Mucosa of rectum (tissue), 2 donors: ENCODE measurements around the gene CYFIP2.

Experiments
- H3K27ac ChIP-seq, 2 donors: one replicate each; pipeline ENCODE4 v1.7.0; 2013; ENCODE audit warnings: inconsistent platforms in 2 of 2, low read depth in 2 of 2, low read length in 2 of 2
- H3K27me3 ChIP-seq, 2 donors: one replicate each; pipeline ENCODE4 v1.7.0; 2013; ENCODE audit warnings: low read length in 2 of 2; ENCODE audit not compliant: control insufficient read depth in 2 of 2, insufficient read depth in 2 of 2
- H3K36me3 ChIP-seq, 2 donors: one replicate each; pipeline ENCODE4 v1.7.0; 2013; ENCODE audit warnings: low read length in 2 of 2; ENCODE audit not compliant: control insufficient read depth in 2 of 2, insufficient read depth in 2 of 2
- H3K4me1 ChIP-seq, 2 donors: one replicate each; pipeline ENCODE4 v1.7.0; 2013; ENCODE audit warnings: low read length in 2 of 2, mild to moderate bottlenecking in 1 of 2; ENCODE audit not compliant: control insufficient read depth in 2 of 2, insufficient read depth in 2 of 2
- H3K4me3 ChIP-seq, 2 donors: one replicate each; pipeline ENCODE4 v1.7.0; 2013; ENCODE audit warnings: low read length in 2 of 2
- H3K9ac ChIP-seq, 2 donors: one replicate each; pipeline ENCODE4 v1.7.0; 2013; ENCODE audit warnings: low read length in 2 of 2, low read depth in 1 of 2, mild to moderate bottlenecking in 1 of 2
- H3K9me3 ChIP-seq, 2 donors: one replicate each; pipeline ENCODE4 v1.7.0; 2013; ENCODE audit warnings: low read length in 2 of 2; ENCODE audit not compliant: control insufficient read depth in 2 of 2
- donor health status: healthy.
- donor health status: Normal muscosa, but diverticular disease.

The CYFIP2 gene

DNA sequence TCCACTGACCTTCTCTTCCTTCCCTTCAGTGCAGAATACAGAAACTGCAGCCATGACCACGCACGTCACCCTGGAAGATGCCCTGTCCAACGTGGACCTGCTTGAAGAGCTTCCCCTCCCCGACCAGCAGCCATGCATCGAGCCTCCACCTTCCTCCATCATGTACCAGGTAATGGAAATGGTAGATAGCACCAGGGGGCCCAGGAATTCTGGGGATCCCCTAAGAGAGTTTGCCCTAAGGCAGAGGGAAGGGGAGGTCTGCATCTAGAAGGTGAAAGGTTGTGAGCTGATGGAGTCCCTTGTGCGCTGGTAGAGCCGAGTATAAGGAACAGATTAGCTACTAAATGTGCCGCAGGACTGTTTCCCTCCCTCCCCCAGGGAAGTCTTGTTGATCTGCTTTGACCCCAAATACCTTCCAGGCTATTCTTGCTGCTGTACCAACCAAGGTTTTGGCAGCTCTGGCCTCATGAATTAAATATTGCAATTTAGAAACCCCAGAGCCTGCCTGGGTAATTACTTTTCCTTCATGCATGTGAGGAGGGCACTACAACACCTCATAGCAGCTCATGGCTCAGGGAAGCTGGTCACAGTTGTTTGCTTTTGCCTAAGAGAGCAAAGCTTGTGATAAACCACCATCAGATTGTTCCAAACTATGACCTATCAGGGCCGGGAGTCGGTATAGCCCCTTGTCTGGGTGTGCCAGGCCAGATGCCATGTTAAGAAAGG lies 19.6 kb downstream of the CYFIP2 start:
- H3K9ac ChIP-seq, result no peak overlapping the region
- H3K27ac ChIP-seq, result no peak overlapping the region
- peaks cover 4 to 15% of the 10 kb centered on the region in 2 donors for H3K36me3 ChIP-seq
- H3K4me1 ChIP-seq, result peaks cover 0 to 3% of the 10 kb centered on the region in 2 donors
- no peaks in the 10 kb centered on the region for H3K27me3 ChIP-seq
- no peak overlapping the region for H3K4me3 ChIP-seq
- no peaks in the 10 kb centered on the region for H3K9me3 ChIP-seq

DNA sequence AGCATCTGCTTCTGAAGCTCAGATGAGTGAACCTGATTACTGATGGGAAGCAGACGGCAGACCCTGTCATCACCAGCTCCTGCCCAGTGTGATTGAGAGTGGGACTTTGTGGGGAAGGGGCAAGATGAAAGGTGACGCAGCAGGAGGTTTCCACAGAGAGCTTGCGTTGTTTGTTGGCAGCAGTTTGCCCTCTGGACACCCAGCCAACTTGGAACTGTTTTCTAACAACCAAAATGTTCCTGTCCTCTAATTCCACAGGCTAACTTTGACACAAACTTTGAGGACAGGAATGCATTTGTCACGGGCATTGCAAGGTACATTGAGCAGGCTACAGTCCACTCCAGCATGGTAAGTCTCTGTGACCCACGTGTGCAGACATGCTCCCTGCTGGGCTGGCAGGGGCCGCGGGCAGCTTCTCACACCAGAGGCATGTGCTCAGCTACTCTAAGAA lies 20.9 kb downstream of the CYFIP2 start:
- H3K4me1 ChIP-seq, result peaks cover 5 to 8% of the 10 kb centered on the region in 2 donors
- no peak overlapping the region for H3K27ac ChIP-seq
- no peaks in the 10 kb centered on the region for H3K27me3 ChIP-seq
- H3K36me3 ChIP-seq, result peaks cover 4 to 15% of the 10 kb centered on the region in 2 donors
- no peak overlapping the region for H3K4me3 ChIP-seq
- H3K9me3 ChIP-seq, result no peaks in the 10 kb centered on the region
- no peak overlapping the region for H3K9ac ChIP-seq

DNA sequence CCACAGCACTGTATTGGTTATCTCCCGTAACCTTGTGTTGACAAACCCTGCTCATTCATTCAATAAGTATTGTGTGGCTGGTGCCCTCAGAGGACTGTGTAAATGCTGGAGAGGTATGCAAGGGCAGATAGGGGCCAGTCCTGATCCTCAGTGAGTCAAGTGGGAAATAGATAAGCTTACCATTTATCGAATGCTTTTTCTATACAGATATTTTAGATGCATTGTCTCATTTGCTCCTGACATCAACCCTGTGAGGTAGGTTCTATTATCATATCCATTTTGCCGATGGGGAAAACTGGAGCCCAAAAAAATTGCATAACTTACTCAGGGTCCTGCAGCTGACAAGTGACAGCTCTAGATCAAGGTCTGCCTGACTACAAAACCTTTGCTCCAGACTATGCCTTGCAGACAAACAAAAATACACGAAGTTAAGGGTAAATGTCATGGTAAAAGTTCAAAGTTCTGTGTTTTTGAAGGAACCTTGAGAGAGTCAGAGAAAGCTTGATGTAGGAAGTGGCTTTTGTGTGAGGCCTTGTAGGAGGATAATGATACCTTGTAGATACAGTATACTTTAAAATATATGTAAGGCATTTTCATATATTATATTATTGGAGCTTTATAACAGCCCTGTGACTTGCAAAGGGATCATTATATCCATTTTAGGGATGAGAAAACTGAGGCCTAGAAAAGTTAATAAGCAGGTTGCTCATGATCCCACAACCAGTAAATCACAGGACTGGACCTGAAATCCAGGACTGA lies 22.7 kb downstream of the CYFIP2 start:
- H3K27ac ChIP-seq, result no peak overlapping the region
- no peak overlapping the region for H3K9ac ChIP-seq
- H3K27me3 ChIP-seq, result no peaks in the 10 kb centered on the region

DNA sequence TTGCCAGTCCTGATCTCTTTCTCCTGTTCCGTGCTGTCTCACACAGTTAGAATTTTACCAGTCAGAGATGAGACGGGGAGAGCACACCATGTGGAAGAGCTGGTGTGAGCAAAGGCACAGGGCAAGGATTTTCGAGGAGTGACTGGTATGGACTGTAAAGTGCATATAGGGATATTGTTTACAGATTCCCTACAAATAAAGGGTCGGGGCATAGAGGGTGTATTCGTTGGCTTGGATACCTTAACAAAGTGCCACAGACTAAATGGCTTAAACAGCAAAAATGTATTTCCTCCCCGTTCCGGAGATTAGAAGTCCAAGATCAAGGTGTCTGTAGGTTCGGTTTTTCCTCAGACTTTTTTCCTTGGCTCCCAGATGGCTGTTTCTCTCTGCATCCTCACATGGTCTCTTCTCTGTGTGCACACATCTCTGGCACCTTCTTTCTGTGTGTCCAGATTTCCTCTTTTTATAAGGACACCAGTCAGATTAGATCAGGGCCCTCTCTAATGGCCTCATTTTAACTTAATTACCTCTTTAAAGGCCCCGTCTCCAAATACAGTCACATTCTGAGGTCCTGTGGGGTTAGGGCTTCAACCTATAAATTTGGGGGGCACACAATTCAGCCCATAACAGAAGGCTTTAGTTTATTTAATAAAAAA lies 23.4 kb downstream of the CYFIP2 start:
- H3K27ac ChIP-seq, result no peak overlapping the region
- no peaks in the 10 kb centered on the region for H3K27me3 ChIP-seq
- peaks cover 5% of the 10 kb centered on the region in 2 donors for H3K4me1 ChIP-seq
- peaks cover 4 to 15% of the 10 kb centered on the region in 2 donors for H3K36me3 ChIP-seq
- no peaks in the 10 kb centered on the region for H3K9me3 ChIP-seq
- no peak overlapping the region for H3K9ac ChIP-seq
- no peak overlapping the region for H3K4me3 ChIP-seq

More for the DNA sequence above, 22.7 kb downstream of the CYFIP2 start:
- Histone ChIP-seq H3K4me3 (no peak overlapping the region), H3K36me3 (peaks cover 4 to 15% of the 10 kb centered on the region in 2 donors), H3K9me3 (no peaks in the 10 kb centered on the region), H3K4me1 (peaks cover 5% of the 10 kb centered on the region in 2 donors)

DNA sequence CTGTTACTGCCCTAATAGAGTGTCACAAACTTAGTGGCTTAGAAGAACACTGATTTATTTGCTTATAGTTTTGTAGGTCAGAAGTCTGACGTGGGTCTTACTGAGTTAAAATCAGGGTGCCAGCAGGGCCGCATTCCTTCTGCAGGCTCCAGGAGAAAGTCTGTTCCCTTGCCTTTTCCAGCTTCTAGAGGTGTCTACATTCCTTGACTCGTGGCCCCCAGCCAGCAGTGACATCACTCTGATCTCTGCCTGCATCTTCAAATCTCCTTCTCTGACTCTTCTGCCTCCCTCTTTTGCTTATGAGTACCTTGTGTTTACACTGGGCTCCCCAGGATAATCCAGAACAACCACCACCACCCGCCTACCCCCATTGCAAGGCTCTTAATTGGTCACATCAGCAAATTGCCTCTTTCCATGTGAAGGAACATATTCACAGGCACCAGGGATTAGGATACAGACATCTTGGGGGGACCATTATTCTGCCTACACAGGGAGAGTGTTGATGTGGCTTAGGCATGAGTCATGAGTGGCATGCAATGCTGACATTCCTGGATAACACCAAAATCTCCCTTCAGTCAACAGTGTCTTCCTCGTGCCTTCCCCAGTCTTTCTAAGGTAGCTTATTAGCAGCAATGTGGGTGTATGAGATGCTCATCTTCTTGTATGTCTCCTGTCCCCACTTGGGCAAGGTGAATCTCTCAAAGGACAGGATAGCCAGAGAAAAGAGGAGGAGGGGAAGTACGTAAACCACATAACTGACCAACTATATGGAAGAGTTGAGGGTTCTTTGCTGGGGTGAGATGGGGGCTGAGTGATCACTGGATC lies 24.4 kb downstream of the CYFIP2 start:
- peaks cover 5% of the 10 kb centered on the region in 2 donors for H3K4me1 ChIP-seq
- no peaks in the 10 kb centered on the region for H3K9me3 ChIP-seq
- H3K27ac ChIP-seq, result no peak overlapping the region
- H3K4me3 ChIP-seq, result no peak overlapping the region
- H3K36me3 ChIP-seq, result peaks cover 4 to 15% of the 10 kb centered on the region in 2 donors
- no peak overlapping the region for H3K9ac ChIP-seq
- no peaks in the 10 kb centered on the region for H3K27me3 ChIP-seq

DNA sequence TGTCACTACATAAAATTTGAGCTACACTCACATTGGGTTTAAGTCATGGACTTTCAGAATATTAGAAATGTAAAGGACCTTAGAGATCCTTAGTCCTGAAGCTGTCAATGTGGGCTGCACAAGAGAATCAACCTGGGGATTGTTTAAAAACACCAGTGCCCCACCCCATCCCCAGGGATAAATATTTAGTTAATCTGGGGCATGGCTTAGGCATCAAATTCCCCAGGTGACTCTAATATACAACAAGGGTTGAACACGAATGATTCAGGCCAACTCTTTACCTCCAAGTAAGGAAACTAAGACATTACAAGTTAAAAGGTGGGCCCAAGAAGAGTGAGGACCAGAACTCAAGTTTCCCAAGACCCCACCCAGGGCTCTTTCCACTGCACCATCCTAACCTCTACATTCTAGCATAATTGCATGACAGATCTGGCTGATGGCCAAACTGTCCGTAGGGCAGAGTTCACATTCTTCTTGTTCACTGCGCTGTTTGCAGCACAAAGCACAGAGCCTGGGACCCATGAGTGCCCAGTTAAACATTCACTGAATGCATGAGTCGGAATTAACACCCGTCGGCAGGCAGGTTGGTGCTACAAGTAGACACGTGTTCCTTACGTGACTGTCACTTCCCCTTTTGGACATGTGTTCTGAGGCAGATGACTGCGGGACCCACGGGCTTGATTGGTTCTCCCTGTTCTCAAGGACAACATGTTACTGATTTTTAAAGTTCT lies 25.2 kb downstream of the CYFIP2 start:
- Histone ChIP-seq H3K27ac (no peak overlapping the region), H3K4me3 (peak overlapping the region in 1 of 2 donors; percentile 5), H3K9me3 (no peaks in the 10 kb centered on the region), H3K36me3 (peaks cover 4 to 11% of the 10 kb centered on the region in 2 donors), H3K4me1 (peaks cover 5% of the 10 kb centered on the region in 2 donors), H3K27me3 (no peaks in the 10 kb centered on the region), H3K9ac (no peak overlapping the region)

DNA sequence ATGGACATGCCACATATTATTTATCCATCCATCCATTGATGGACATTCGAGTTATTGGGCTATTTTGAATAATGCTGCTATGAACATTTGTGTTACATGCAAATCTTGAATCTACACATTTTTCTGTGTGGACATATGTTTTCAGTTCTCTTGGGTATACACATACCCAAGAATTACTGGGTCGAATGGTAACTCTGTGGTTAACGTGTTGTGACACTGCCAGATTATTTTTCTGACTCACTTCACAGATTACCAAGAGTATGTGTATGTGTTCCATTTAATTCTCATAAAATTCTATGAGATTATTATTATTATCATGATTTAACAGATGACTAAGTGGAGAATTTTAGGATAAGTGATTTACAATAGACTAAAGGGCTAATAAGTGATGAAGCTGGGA lies 26.7 kb downstream of the CYFIP2 start:
- H3K9me3 ChIP-seq, result no peaks in the 10 kb centered on the region
- H3K4me3 ChIP-seq, result no peak overlapping the region
- H3K36me3 ChIP-seq, result peaks cover 0 to 2% of the 10 kb centered on the region in 2 donors
- H3K4me1 ChIP-seq, result peaks cover 5% of the 10 kb centered on the region in 2 donors
- no peaks in the 10 kb centered on the region for H3K27me3 ChIP-seq
- no peak overlapping the region for H3K27ac ChIP-seq
- H3K9ac ChIP-seq, result no peak overlapping the region

DNA sequence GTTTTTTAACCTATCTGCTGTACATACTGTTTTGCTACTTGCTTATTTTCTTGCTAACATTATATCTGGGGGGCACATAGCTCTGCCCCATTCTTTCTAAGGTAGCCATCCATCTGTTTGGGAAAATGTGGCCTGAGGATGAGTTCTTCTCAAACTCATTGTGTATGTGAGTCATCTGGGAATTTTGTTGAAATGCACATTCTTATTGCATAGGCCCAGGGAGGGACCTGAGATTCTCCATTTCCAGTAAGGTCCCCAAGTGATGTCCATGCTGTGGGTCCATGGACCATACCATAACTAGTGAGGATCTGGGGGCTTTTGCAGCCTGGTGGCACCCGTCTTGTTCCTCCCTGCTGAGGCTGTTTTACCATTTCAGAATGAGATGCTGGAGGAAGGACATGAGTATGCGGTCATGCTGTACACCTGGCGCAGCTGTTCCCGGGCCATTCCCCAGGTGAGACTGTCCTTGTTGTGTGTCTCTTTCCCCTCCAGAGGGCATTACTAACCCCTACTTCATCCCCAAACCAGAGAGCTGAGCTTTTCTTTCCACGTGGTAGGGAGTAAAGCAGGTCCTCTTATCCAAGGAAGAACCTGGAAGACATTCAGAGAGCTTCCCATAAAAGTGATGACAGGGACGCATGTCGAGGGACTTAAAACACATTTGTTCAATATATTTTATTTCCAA lies 28.6 kb downstream of the CYFIP2 start:
- H3K9me3 ChIP-seq, result no peaks in the 10 kb centered on the region
- no peaks in the 10 kb centered on the region for H3K27me3 ChIP-seq
- no peak overlapping the region for H3K9ac ChIP-seq
- H3K4me3 ChIP-seq, result no peak overlapping the region
- no peak overlapping the region for H3K27ac ChIP-seq
- peaks cover 5% of the 10 kb centered on the region in 2 donors for H3K4me1 ChIP-seq
- H3K36me3 ChIP-seq, result no peaks in the 10 kb centered on the region

DNA sequence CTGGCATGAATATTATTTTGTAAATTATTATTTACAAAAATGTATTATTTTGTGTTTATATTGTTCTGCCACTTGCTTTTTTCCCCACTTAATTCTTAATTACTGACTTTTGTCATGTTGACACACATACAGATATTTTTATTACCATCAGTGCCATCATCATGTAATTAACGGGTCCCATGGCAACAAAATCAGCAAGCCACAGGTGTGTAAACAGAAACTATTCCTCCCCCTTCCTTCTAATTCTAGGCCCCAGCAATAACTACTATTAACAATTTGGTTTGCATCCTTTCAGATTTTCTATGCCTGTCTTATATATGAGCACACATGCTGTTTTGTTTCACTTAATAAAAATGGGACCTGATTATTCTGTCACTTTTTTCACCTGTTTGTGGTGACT lies 29.3 kb downstream of the CYFIP2 start:
- H3K4me3 ChIP-seq, result no peak overlapping the region
- H3K4me1 ChIP-seq, result peaks cover 5% of the 10 kb centered on the region in 2 donors
- no peak overlapping the region for H3K27ac ChIP-seq
- H3K9me3 ChIP-seq, result no peaks in the 10 kb centered on the region
- no peak overlapping the region for H3K9ac ChIP-seq
- H3K36me3 ChIP-seq, result no peaks in the 10 kb centered on the region
- H3K27me3 ChIP-seq, result no peaks in the 10 kb centered on the region
